ENCODE results near the gene MCEMP1. TPM values are rescaled to one million over a fixed set of nuclear protein-coding genes. Genes with fewer than 3 reads are reported as not detected.

Gene MCEMP1
- total and polyA plus RNA-seq, 2 of the 4 experiments (the other 2 are of a cell fraction): 0.15 TPM; not detected in 1

- Histone ChIP-seq H2AK9ac (replicated peaks; ENCODE audit: low read depth, low read length, poor library complexity) (no peak within 1 kb of the TSS), H3K27ac (ENCODE audit: insufficient read depth, low read length) (no peak within 1 kb of the TSS), H3K9ac (ENCODE audit: low read depth, low read length) (no peak within 1 kb of the TSS), H3K9me3 (ENCODE audit: control insufficient read depth, insufficient read depth, low read length) (peaks cover 3% of the 10 kb centered on the region; the same call in 1 of the 2 replicates), H2AFZ (replicated peaks; ENCODE audit: low read length, poor library complexity) (no peak within 1 kb of the TSS), H3K23ac (ENCODE audit: low read depth, low read length) (no peak within 1 kb of the TSS), H3K79me1 (ENCODE audit: low read depth in 1 of 2, low read length in 2 of 2) (no peaks in the 10 kb centered on the region), H3K4me1 (ENCODE audit: control insufficient read depth, insufficient read depth, low read length) (no peaks in the 10 kb centered on the region), H2BK120ac (ENCODE audit: low read depth, low read length) (no peak within 1 kb of the TSS), H2BK15ac (ENCODE audit: low read depth, low read length) (no peak within 1 kb of the TSS), H2BK20ac (ENCODE audit: low read depth, low read length) (no peak within 1 kb of the TSS), H3K14ac (replicated peaks; ENCODE audit: low read depth, low read length) (no peak within 1 kb of the TSS), H4K91ac (ENCODE audit: insufficient read depth, low read depth, low read length) (no peak within 1 kb of the TSS), H3K27me3 (ENCODE audit: control insufficient read depth, insufficient read depth, low read length) (peaks cover 29% of the 10 kb centered on the region), H3K9me1 (ENCODE audit: insufficient read depth, low read length) (no peaks in the 10 kb centered on the region), H4K20me1 (ENCODE audit: insufficient read depth, low read length) (no peaks in the 10 kb centered on the region), H3K18ac (ENCODE audit: low read depth, low read length) (no peak within 1 kb of the TSS), H2AK5ac (ENCODE audit: low read depth, low read length) (no peak within 1 kb of the TSS), H3K4ac (ENCODE audit: low read depth, low read length) (no peak within 1 kb of the TSS), H2BK5ac (ENCODE audit: low read depth, low read length, poor library complexity, severe bottlenecking) (no peak within 1 kb of the TSS), H4K8ac (ENCODE audit: low read depth in 2 of 2, low read length in 2 of 2) (no peak within 1 kb of the TSS), H3K56ac (ENCODE audit: extremely low read depth, insufficient read depth, low read length) (no peak within 1 kb of the TSS), H3K36me3 (ENCODE audit: control insufficient read depth, insufficient read depth, low read length) (no peaks in the 10 kb centered on the region), H3K4me3 (ENCODE audit: insufficient read depth, low read depth, low read length) (no peak within 1 kb of the TSS), H3K4me2 (ENCODE audit: low read depth, low read length) (no peak within 1 kb of the TSS), H4K5ac (ENCODE audit: low read depth, low read length) (no peak within 1 kb of the TSS)
- no peak for DNase-seq
- no peak for ATAC-seq (ENCODE audit: low read depth)
- dilution Hi-C loops (cut with HindIII; ENCODE audit: low sequenced_read_pairs, unreplicated experiment): no loop called here
- BruUV-seq (replicated peaks): no TSS peak
- TF ChIP-seq RCOR1 (IDR thresholded peaks at IDR 0.05; ENCODE audit: insufficient replicate concordance, low read length) (no peak), POLR2A (IDR thresholded peaks at IDR 0.05; ENCODE audit: low read depth, low read length) (no peak), BHLHE40 (IDR thresholded peaks at IDR 0.05; ENCODE audit: low read depth, low read length) (no peak)
- 80% methylated on average over 1 of the region's 9 CpGs; no CpG with 5 or more reads in 1 of the 2 experiments for WGBS, 2 experiments (ENCODE audit: extremely low coverage in 2 of 2, insufficient read length in 1 of 2)
- ChIA-PET CTCF (interaction anchor here (1.9 kb wide), 1 partner anchor 12 kb away, joined by 6 read pairs; the partner anchor contains the start of gene TRAPPC5), POLR2A (ENCODE audit: unreplicated experiment) (no interaction called here)
- in situ Hi-C loops (cut with MboI; ENCODE audit: low sequenced_read_pairs): no loop called here
- intact Hi-C loops (cut with micrococcal nuclease): no loop called here
Observed at GRCh38 chr19:7668842-7669241, 8.0 kb upstream of the MCEMP1 start, which contains the start of gene RETN. TSS of gene RETN (plus strand) at chr19:7669049. CDS start at chr19:7669327, 278 bp downstream.

Measured in IMR-90 (cell line).